NK-92 treated with Interleukin-12 subunit alpha and Interleukin-12 subunit beta, amount 100 ng/mL, for 24 hours (cell line): ENCODE data around the gene SPATA21.

ENCODE experiments used
- DNase-seq: peaks from one replicate; lab custom pipeline; 2025; lab: John Stamatoyannopoulos, UW

The SPATA21 gene

GRCh38 chr1:16420424-16421118, 16.7 kb downstream of the SPATA21 start:
- DNase-seq: peak; percentile 65

GRCh38 chr1:16418823-16419425, 18.3 kb downstream of the SPATA21 start:
- DNase-seq: no peak

- no peak for DNase-seq
Measured at GRCh38 chr1:16413191-16413590, 24.0 kb downstream of the SPATA21 start.

- DNase-seq: no peak
Measured at GRCh38 chr1:16410803-16411202, 26.4 kb downstream of the SPATA21 start.

- no peak for DNase-seq
Measured at GRCh38 chr1:16409536-16410152, 27.6 kb downstream of the SPATA21 start.

GRCh38 chr1:16406868-16407267, 30.4 kb downstream of the SPATA21 start:
- DNase-seq: no peak

- DNase-seq: no peak
Measured at GRCh38 chr1:16405441-16405840, 31.8 kb downstream of the SPATA21 start.

GRCh38 chr1:16402742-16403141, 34.5 kb downstream of the SPATA21 start:
- no peak for DNase-seq

GRCh38 chr1:16398371-16398953, 38.8 kb downstream of the SPATA21 start:
- DNase-seq: no peak

- no peak for DNase-seq
Measured at GRCh38 chr1:16397120-16397519, 40.1 kb downstream of the SPATA21 start.

- DNase-seq: no peak
Measured at GRCh38 chr1:16396591-16396990, 40.6 kb downstream of the SPATA21 start.

- no peak for DNase-seq
Measured at GRCh38 chr1:16394977-16395376, 42.2 kb downstream of the SPATA21 start.

- DNase-seq: no peak
Measured at GRCh38 chr1:16393570-16394521, 43.4 kb downstream of the SPATA21 start.

GRCh38 chr1:16392740-16393569, 44.3 kb downstream of the SPATA21 start:
- DNase-seq: no peak

GRCh38 chr1:16391411-16391810, 45.8 kb downstream of the SPATA21 start:
- DNase-seq: peak; percentile 58

GRCh38 chr1:16387201-16388188, 49.7 kb downstream of the SPATA21 start:
- DNase-seq: no peak

- no peak for DNase-seq
Measured at GRCh38 chr1:16386454-16387113, 50.6 kb downstream of the SPATA21 start.

- no peak for DNase-seq
Measured at GRCh38 chr1:16385659-16386453, 51.4 kb downstream of the SPATA21 start.
